Measurements from ENCODE around the gene TMEM234.

- TF ChIP-seq CTCF (IDR thresholded peaks at IDR 0.05; ENCODE audit: poor library complexity): no peak
- no peak for TF ChIP-seq EZH2 (IDR thresholded peaks at IDR 0.05; ENCODE audit: borderline replicate concordance)
- no peak for TF ChIP-seq EZH2phosphoT487 (IDR thresholded peaks at IDR 0.05; ENCODE audit: low read depth, severe bottlenecking, unreplicated experiment)
Measured at GRCh38 chr1:32205401-32206370, 16.5 kb downstream of the TMEM234 start, which contains the start of gene IQCC.

Measured in hepatocyte (in vitro differentiated cells).